TTC549 (cell line): ENCODE data around the gene CREBRF.
"Not testable (repeated sequence)": the region's sequence is repeated elsewhere in the genome, so short reads cannot be mapped to it uniquely, and the experiment has no call there.

ENCODE experiments used
- FAIRE-seq: peaks from 2 replicates; lab custom pipeline; 2012; peaks lifted over from hg19 to GRCh38; lab: Jason Lieb, UNC

Gene CREBRF

DNA sequence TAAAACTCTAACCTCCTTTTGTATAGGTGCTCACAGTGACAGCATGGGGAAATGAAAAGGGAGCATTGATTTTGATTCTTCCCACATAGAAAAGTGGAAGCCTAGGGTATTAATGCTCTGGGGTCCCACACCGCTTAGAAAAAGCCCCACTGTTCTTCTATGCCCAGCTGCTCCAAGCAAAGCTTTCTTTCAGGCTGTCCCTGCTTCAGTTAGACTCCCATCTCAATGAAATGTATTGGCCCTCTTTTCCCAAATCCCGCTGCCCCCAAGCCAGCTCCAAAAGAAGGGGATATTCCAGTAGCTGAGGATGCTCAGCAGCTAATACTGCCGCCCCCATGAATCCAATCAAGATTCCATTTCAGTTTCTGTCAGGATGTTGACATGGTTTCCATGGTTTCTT is 17.0 kb upstream of the CREBRF start:
- no peak for FAIRE-seq

GRCh38 chr5:173039964-173040363 is 16.2 kb upstream of the CREBRF start:
- no peak for FAIRE-seq

- FAIRE-seq = no peak
Measured at GRCh38 chr5:173041881-173042762, 14.0 kb upstream of the CREBRF start.

- no peak for FAIRE-seq
Measured at GRCh38 chr5:173042763-173043107, 13.4 kb upstream of the CREBRF start.

DNA sequence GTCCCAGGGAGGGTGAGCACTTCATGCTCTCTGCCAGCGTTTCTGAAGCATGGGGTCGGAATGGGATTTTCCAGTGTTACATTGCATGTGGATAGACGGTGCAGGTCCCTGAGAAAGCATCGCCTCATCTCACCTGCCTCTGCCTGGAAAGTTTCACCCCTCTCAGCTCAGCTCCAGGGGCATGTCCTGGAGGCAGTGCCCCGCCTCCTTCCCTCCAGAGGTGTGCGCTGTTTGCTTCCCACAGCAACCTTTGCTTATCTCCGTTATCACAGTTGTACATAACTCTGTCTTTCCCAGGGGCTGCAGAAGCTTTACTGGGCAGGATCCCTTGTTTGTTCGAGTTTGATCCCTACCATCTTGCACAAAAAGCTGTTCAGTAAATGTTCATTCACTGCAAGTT is 10.7 kb upstream of the CREBRF start:
- FAIRE-seq = no peak

GRCh38 chr5:173047096-173047837 is 8.9 kb upstream of the CREBRF start:
- not testable (repeated sequence) for FAIRE-seq

DNA sequence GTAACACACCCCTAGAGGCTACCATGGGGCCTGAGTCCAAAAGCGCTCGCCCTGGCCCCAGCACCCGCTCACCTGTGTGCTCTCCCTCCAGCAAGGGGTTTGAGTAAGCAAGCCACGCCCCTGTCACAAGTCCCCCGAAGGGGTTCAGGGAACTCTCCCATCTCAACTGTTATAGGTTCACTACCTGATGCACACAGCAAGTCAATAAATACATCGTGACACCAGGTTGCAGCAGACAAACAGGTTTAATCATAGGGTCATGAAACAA is 8.4 kb upstream of the CREBRF start:
- FAIRE-seq = no peak

GRCh38 chr5:173050791-173051190 is 5.4 kb upstream of the CREBRF start:
- FAIRE-seq = no peak

DNA sequence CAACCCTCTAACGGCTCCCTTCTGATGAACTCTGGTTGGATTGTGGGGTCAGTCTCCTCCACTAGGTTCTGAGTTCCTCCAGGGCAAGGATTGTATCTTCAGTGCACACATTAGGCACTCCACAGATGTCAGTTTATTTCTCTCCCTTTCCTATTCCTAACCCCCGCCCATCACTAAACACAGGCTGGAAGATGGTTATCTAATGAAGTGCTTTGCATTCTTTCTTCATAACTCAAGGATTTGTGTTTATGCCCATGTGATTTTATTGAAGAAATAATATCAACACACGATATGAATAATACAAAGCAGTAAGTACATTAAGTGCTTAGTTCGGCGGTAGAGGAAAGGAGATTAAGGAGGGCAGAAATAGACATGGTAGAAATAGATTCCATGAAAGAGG is 4.4 kb upstream of the CREBRF start:
- no peak for FAIRE-seq

- FAIRE-seq = no peak
Measured at GRCh38 chr5:173053041-173053440, 3.1 kb upstream of the CREBRF start.

- no peak for FAIRE-seq
Measured at GRCh38 chr5:173055042-173055721, 970 bp upstream of the CREBRF start.

GRCh38 chr5:173055722-173055982 is 500 bp upstream of the CREBRF start:
- no peak for FAIRE-seq

DNA sequence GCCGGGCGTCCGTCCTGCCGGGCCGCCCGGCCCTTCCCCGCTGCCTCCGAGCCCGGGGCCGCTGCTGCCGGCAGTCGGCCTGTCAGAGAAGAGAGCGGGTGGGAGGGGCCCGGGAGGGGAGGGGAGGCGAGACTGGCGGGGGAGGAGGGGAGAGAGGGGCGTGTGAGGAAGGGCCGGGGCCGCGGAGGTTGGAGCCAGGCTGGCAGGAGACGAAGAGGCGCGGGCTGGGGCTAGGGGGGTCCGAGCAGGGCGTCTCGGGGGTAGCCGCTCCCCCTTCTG is 570 bp downstream of the CREBRF start:
- no peak for FAIRE-seq

GRCh38 chr5:173057062-173057924 is 1.1 kb downstream of the CREBRF start:
- peak; percentile 5 for FAIRE-seq

- FAIRE-seq = no peak
Measured at GRCh38 chr5:173062141-173062540, 6.0 kb downstream of the CREBRF start.

DNA sequence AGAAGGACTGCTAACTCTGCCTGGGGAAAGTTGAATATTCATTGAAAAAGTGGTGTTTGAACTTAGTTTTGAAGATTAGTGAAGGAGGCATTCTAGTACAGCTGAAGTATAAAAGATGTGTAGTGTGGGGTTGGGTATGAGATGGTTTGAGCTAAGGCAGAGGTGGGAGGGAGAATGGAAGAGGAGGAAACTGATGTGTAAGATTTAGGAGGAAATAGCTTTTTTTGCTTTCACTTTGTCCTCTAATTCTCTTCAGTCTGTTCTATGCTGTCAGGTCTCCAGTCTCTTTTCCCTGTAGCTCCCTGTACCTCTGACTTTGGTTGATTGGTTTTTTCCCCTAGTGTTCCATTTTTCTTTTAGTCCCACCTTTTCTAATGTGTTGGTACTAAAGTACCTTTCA is 9.0 kb downstream of the CREBRF start:
- FAIRE-seq = no peak

DNA sequence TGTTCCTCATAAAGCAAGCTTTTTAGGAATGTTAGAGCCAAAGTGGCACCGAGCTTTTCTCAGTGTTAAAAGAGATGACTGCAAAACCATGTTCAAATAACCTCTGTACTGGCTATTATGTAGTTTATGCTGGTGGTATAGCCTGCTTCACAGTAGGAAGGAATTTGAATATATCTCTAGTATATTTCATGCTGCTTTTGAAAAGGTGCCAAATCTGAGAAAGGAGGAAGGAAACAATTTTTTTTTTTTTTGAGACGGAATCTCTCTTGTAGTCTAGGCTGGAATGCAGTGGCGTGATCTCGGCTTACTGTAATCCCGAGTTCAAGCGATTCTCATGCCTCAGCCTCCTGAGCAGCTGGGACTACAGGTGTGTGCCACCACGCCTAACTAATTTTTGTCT is 13.5 kb downstream of the CREBRF start:
- FAIRE-seq = no peak

DNA sequence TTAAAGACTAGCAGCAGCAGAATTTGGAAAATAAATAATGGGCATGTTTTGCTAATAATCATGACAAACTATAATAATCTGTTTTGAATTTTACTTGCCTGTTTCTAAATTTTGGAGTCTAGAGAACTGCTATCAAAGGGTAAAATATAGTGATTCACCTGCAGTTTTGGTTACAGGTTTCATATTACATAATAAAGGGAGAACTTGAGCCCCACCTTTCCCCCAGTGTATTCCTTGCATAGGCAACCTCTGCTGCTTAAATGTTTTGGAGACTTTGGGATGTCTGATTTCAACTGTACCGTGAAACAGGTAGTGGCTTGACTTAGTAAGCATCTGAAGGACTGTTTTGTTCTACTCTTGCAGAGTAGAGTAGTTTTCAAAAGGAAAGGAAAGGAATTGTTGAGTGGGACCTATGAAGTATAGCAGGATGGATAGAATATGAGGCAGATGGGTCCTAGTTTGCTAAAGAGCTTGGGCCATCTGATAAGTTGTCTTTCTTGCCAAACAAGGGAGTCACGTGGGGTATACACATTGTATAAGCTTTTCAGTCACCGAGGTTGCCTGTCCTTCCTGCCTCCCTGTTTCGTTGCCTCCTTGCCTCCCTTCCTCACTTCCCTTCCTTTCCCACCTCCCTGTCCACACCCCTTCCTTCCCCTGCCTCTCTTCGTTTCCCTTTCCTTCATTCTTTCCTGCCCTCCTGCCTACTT is 19.1 kb downstream of the CREBRF start:
- no peak for FAIRE-seq

DNA sequence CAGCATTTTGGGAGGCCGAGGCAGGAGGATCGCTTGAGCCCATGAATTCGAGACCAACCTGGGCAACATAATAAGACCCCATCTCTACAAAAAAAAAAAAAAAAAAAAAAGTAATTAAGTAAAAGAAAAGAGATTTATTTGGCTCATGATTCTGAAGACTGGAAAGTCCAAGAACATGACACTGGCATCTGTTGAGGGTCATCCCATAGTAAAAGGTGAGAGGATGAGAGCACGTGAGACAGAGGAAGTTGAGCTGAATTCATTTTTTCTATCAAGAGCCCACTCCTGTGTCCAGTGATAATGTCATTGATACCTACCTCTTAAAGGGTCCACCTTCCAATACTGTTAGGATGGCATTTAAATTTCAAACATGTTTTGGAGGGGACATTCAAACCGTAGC is 19.8 kb downstream of the CREBRF start:
- FAIRE-seq = no peak

GRCh38 chr5:173076471-173076870 is 20.3 kb downstream of the CREBRF start:
- not testable (repeated sequence) for FAIRE-seq

- FAIRE-seq = no peak
Measured at GRCh38 chr5:173078878-173079277, 22.7 kb downstream of the CREBRF start.

DNA sequence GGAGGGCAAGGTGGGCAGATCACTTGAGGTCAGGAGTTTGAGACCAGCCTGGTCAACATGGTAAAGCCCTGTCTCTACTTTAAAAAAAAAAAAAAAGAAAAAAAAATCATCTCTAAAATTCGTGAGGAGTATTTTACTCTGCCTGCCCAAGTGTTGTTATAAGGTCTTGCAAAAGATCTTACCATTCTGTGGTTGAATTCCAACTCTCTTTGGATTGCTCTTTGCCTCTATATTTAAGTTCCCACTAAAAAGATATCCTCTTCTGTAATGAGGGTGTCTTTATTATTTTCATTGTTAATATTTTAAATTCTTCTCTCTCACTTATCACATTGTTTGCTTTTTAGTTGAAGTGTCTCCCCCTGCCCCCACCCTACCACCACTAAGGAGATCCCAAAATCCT is 33.4 kb downstream of the CREBRF start:
- FAIRE-seq = no peak
